Astrocyte (in vitro differentiated cells and primary cell): Measurements from ENCODE around the gene CRBN. TPM values are rescaled to one million over a fixed set of nuclear protein-coding genes. Genes with fewer than 3 reads are reported as not detected.

Experiments used
- DNase-seq: peaks from one replicate; pipeline ENCODE4 v3.0.0-alpha.2; 2010; ENCODE audit warnings: low read depth
- FAIRE-seq: peaks from 2 replicates; lab custom pipeline; 2011; peaks lifted over from hg19 to GRCh38; lab: Jason Lieb, UNC
- H2AFZ ChIP-seq: 2 replicates; pipeline ENCODE4 v1.6.0; 2012; ENCODE audit warnings: low read depth, low read length, inconsistent platforms
- H3K27ac ChIP-seq: 2 replicates; pipeline ENCODE4 v1.5.1; 2011; ENCODE audit warnings: low read depth, low read length, inconsistent platforms
- H3K27me3 ChIP-seq: 2 replicates; pipeline ENCODE4 v1.6.0; 2011; ENCODE audit warnings: low read length, inconsistent platforms; ENCODE audit not compliant: insufficient read depth
- H3K36me3 ChIP-seq: 2 replicates; pipeline ENCODE4 v1.5.1; 2011; ENCODE audit warnings: low read length, inconsistent platforms; ENCODE audit not compliant: insufficient read depth
- H3K4me1 ChIP-seq: 2 replicates; pipeline ENCODE4 v1.5.1; 2011; ENCODE audit warnings: low read length, inconsistent platforms; ENCODE audit not compliant: insufficient read depth
- H3K4me2 ChIP-seq: 2 replicates; pipeline ENCODE4 v1.6.0; 2012; ENCODE audit warnings: low read length, inconsistent platforms
- H3K4me3 ChIP-seq: 2 replicates; pipeline ENCODE4 v1.5.1; 2011; ENCODE audit warnings: low read depth, mild to moderate bottlenecking, low read length, inconsistent platforms; ENCODE audit not compliant: insufficient read depth
- H3K79me2 ChIP-seq: 2 replicates; pipeline ENCODE4 v1.6.0; 2012; ENCODE audit warnings: mild to moderate bottlenecking, low read length, inconsistent platforms; ENCODE audit not compliant: insufficient read depth
- H3K9ac ChIP-seq: 2 replicates; pipeline ENCODE4 v1.6.0; 2012; ENCODE audit warnings: mild to moderate bottlenecking, low read length, inconsistent platforms
- H3K9me3 ChIP-seq: 2 replicates; pipeline ENCODE4 v1.5.1; 2012; ENCODE audit warnings: low read depth, mild to moderate bottlenecking, low read length, inconsistent platforms; ENCODE audit not compliant: insufficient read depth
- H4K20me1 ChIP-seq: 2 replicates; pipeline ENCODE4 v1.6.0; 2012; ENCODE audit warnings: low read length, inconsistent platforms; ENCODE audit not compliant: insufficient read depth
- H3K27ac Mint-ChIP-seq: one replicate; pipeline ENCODE4 v1.8.0; 2021; ENCODE audit warnings: mild to moderate bottlenecking, mixed read lengths; ENCODE audit not compliant: unreplicated experiment
- H3K27me3 Mint-ChIP-seq: one replicate; pipeline ENCODE4 v1.8.0; 2021; ENCODE audit warnings: low read depth, mixed read lengths; ENCODE audit not compliant: unreplicated experiment
- H3K36me3 Mint-ChIP-seq: one replicate; pipeline ENCODE4 v1.8.0; 2021; ENCODE audit warnings: low read depth, mixed read lengths; ENCODE audit not compliant: unreplicated experiment
- H3K4me1 Mint-ChIP-seq: one replicate; pipeline ENCODE4 v1.8.0; 2021; ENCODE audit warnings: low read depth, mixed read lengths; ENCODE audit not compliant: unreplicated experiment
- H3K4me3 Mint-ChIP-seq: one replicate; pipeline ENCODE4 v1.8.0; 2021; ENCODE audit warnings: mild to moderate bottlenecking, moderate library complexity, mixed read lengths; ENCODE audit not compliant: unreplicated experiment
- H3K9me3 Mint-ChIP-seq: one replicate; pipeline ENCODE4 v1.8.0; 2021; ENCODE audit warnings: mild to moderate bottlenecking, mixed read lengths; ENCODE audit not compliant: unreplicated experiment
- EZH2 ChIP-seq: IDR thresholded peaks from 2 replicates; pipeline ENCODE4 v1.6.1; 2012; ENCODE audit warnings: mild to moderate bottlenecking, low read length, inconsistent platforms; ENCODE audit not compliant: insufficient read depth
- total RNA-seq: library from RNA; stranded (reverse); gene quantifications from 2 replicates; pipeline ENCODE4 v1.2.1, GENCODE V29; 2021
- TF ChIP-seq, protein P1 (sequence below): IDR thresholded peaks from 2 replicates; pipeline ENCODE4 v1.5.1; 2011; ENCODE audit warnings: low read depth, mild to moderate bottlenecking, inconsistent platforms, low read length, moderate library complexity; ENCODE audit not compliant: insufficient read depth

Gene CRBN
- total RNA-seq, 1 donor from 2014 or later, result 26.1 TPM

DNA sequence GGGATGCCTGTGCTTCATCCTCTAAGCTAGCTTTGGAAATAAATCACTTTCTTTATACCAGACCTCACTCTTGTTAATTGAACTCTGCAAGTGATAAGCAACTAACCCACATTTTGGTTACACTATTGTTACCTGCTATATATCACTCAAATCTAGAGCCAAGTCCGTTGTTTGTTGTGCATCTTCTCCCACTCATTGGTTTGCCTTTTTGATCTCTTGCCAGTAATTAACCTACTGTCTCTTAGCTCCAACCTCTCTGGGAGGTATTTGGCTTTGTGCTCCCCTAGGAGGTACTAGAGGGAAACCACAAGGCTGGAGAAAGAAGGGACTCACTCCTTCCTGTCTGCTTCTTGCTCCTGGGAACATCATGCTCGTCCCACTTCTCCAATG lies 12.8 kb upstream of the CRBN start:
- no peak overlapping the region for H3K4me2 ChIP-seq
- H3K9me3 Mint-ChIP-seq, result no peaks in the 10 kb centered on the region
- no peaks in the 10 kb centered on the region for H3K4me1 ChIP-seq
- H3K27ac Mint-ChIP-seq, result no peak overlapping the region
- H3K4me1 Mint-ChIP-seq, result peaks cover 8% of the 10 kb centered on the region
- H2AFZ ChIP-seq, result no peak overlapping the region
- no peak overlapping the region for H3K4me3 ChIP-seq
- TF ChIP-seq, protein P1, sequence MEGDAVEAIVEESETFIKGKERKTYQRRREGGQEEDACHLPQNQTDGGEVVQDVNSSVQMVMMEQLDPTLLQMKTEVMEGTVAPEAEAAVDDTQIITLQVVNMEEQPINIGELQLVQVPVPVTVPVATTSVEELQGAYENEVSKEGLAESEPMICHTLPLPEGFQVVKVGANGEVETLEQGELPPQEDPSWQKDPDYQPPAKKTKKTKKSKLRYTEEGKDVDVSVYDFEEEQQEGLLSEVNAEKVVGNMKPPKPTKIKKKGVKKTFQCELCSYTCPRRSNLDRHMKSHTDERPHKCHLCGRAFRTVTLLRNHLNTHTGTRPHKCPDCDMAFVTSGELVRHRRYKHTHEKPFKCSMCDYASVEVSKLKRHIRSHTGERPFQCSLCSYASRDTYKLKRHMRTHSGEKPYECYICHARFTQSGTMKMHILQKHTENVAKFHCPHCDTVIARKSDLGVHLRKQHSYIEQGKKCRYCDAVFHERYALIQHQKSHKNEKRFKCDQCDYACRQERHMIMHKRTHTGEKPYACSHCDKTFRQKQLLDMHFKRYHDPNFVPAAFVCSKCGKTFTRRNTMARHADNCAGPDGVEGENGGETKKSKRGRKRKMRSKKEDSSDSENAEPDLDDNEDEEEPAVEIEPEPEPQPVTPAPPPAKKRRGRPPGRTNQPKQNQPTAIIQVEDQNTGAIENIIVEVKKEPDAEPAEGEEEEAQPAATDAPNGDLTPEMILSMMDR, result no peak
- TF ChIP-seq EZH2, result no peak
- H3K27me3 ChIP-seq, result peaks cover 2% of the 10 kb centered on the region
- H3K27ac ChIP-seq, result no peak overlapping the region
- H3K36me3 Mint-ChIP-seq, result no peaks in the 10 kb centered on the region
- H3K9me3 ChIP-seq, result no peaks in the 10 kb centered on the region
- H3K27me3 Mint-ChIP-seq, result peaks cover 17% of the 10 kb centered on the region
- no peaks in the 10 kb centered on the region for H3K79me2 ChIP-seq
- no peak overlapping the region for H3K9ac ChIP-seq
- H4K20me1 ChIP-seq, result no peaks in the 10 kb centered on the region
- no peaks in the 10 kb centered on the region for H3K36me3 ChIP-seq
- no peak for DNase-seq
- FAIRE-seq, result no peak
- no peak overlapping the region for H3K4me3 Mint-ChIP-seq

DNA sequence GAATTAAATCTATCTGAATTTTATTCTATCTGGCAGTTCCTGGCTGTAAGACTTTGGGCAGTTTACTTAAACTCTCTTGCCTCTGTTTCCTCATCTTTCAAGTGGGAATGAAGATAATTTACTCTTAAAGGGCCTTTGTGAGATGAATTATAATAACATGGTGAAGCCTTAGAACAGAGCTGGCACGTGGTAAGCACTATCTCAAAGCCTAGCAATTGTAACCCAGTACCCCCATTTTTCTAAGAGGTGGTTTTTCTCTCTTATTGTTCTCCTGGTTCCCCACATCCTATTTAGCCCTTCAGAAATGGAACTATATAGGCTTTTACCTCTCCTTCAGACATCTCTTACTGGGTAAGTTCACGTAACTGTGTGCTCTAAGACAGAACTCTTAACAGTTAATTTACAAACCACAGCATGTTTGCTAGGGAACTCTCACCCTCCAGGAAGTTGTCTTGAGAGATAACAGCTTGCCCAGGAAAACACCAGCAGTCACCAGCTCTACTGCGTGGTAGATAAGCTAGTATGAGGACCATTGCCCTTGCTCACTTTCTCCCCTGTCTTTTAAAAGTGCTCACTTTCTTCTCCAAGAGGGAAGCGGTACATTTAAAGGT lies 12.3 kb upstream of the CRBN start:
- H3K27me3 ChIP-seq, result peaks cover 2% of the 10 kb centered on the region
- no peaks in the 10 kb centered on the region for H3K9me3 Mint-ChIP-seq
- H2AFZ ChIP-seq, result no peak overlapping the region

DNA sequence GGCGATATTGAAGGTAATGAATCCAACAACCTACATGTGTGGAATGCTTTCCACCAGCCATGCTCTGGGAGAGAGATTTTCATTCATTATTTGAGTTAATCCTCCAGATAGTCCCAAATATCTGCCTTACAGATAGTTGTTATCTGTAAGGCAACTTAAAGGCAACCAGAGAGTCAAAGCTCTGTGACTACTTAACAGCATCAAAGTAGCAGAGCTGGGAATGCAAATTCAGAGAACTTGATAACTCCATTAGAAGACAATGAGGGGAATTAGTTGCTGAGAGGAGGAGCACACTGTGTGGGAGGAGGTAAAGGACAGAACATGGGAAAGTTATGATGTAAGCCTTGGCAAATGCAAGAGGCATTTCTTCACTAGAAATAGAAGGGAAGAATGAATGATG lies 10.5 kb upstream of the CRBN start:
- H2AFZ ChIP-seq, result no peak overlapping the region
- no peaks in the 10 kb centered on the region for H3K79me2 ChIP-seq
- H3K9me3 Mint-ChIP-seq, result peaks cover 3% of the 10 kb centered on the region
- no peak overlapping the region for H3K4me2 ChIP-seq
- DNase-seq (no peak), FAIRE-seq (no peak)
- H3K4me1 ChIP-seq, result no peaks in the 10 kb centered on the region
- no peaks in the 10 kb centered on the region for H3K27me3 ChIP-seq
- H4K20me1 ChIP-seq, result no peaks in the 10 kb centered on the region
- H3K4me3 ChIP-seq, result no peak overlapping the region
- H3K4me1 Mint-ChIP-seq, result peaks cover 8% of the 10 kb centered on the region
- H3K27me3 Mint-ChIP-seq, result peaks cover 19% of the 10 kb centered on the region
- H3K9ac ChIP-seq, result no peak overlapping the region
- H3K36me3 Mint-ChIP-seq, result no peaks in the 10 kb centered on the region
- H3K9me3 ChIP-seq, result no peaks in the 10 kb centered on the region
- no peaks in the 10 kb centered on the region for H3K36me3 ChIP-seq
- no peak overlapping the region for H3K4me3 Mint-ChIP-seq
- H3K27ac ChIP-seq, result no peak overlapping the region
- TF ChIP-seq, protein P1, result no peak
- TF ChIP-seq EZH2, result no peak
- no peak overlapping the region for H3K27ac Mint-ChIP-seq

More for the DNA sequence above, 12.3 kb upstream of the CRBN start:
- Histone ChIP-seq H3K4me3 (no peak overlapping the region), H3K4me2 (no peak overlapping the region), H3K9me3 (no peaks in the 10 kb centered on the region), H3K36me3 (no peaks in the 10 kb centered on the region), H3K27ac (no peak overlapping the region), H3K4me1 (no peaks in the 10 kb centered on the region), H4K20me1 (no peaks in the 10 kb centered on the region), H3K9ac (no peak overlapping the region), H3K79me2 (no peaks in the 10 kb centered on the region)
- FAIRE-seq (no peak), DNase-seq (peak; percentile 37)
- Mint-ChIP-seq H3K36me3 (no peaks in the 10 kb centered on the region), H3K4me1 (peaks cover 8% of the 10 kb centered on the region), H3K27ac (no peak overlapping the region), H3K4me3 (no peak overlapping the region), H3K27me3 (peaks cover 17% of the 10 kb centered on the region)
- TF ChIP-seq EZH2, result no peak
- TF ChIP-seq, protein P1, result no peak
